OCI-LY7 (cell line): ENCODE measurements around the gene KRTAP3-3. TPM values are rescaled to one million over a fixed set of nuclear protein-coding genes. Genes with fewer than 3 reads are reported as not detected.

Source experiments
- BruUV-seq: library from RNA; stranded (reverse); fragments of 400-500 nt; replicated peaks from 2 replicates; lab custom pipeline; 2021; lab: Mats Ljungman, UMichigan
- CTCF ChIA-PET: fragments of 300-600 bp; sonication (Branson Sonifier 250); formaldehyde crosslinking; loops from one replicate; lab custom pipeline; 2022; ENCODE audit warnings: antibody characterized with exemption; ENCODE audit not compliant: unreplicated experiment; lab: Charles Lee
- POLR2A ChIA-PET: fragments of 300-600 bp; sonication (Branson Sonifier 250); formaldehyde crosslinking; loops from one replicate; lab custom pipeline; 2022; ENCODE audit warnings: antibody characterized with exemption; lab: Charles Lee
- DNase-seq: peaks from one replicate; pipeline ENCODE4 v3.0.0-alpha.2; 2015; ENCODE audit warnings: low spot score
- H2AFZ ChIP-seq: fragments of 200-600 bp; sonication (generic), shearing (Covaris generic); 2 replicates; pipeline ENCODE4 v1.6.1; 2014; ENCODE audit warnings: mild to moderate bottlenecking, antibody characterized with exemption, low read length, moderate library complexity
- H3K27ac ChIP-seq: fragments of 200-600 bp; sonication (generic); 2 replicates; pipeline ENCODE4 v1.5.1; 2014; ENCODE audit warnings: mixed run types, low read depth, mild to moderate bottlenecking, moderate library complexity, low read length, inconsistent platforms; ENCODE audit not compliant: poor library complexity, severe bottlenecking
- H3K36me3 ChIP-seq: fragments of 200-600 bp; sonication (generic); 2 replicates; pipeline ENCODE4 v1.6.1; 2014; ENCODE audit warnings: mild to moderate bottlenecking, antibody characterized with exemption, low read length, moderate library complexity, mixed read lengths; ENCODE audit not compliant: insufficient read depth
- H3K4me1 ChIP-seq: fragments of 200-600 bp; sonication (generic); 2 replicates; pipeline ENCODE4 v1.5.1; 2014; ENCODE audit warnings: mild to moderate bottlenecking, low read length; ENCODE audit not compliant: insufficient read depth, poor library complexity, severe bottlenecking
- H3K4me2 ChIP-seq: fragments of 200-600 bp; sonication (generic); 2 replicates; pipeline ENCODE4 v1.6.1; 2014; ENCODE audit warnings: mild to moderate bottlenecking, low read length
- H3K4me3 ChIP-seq: fragments of 200-600 bp; sonication (generic); 2 replicates; pipeline ENCODE4 v1.5.1; 2014; ENCODE audit warnings: mild to moderate bottlenecking, low read depth, low read length; ENCODE audit not compliant: poor library complexity, severe bottlenecking
- H3K79me2 ChIP-seq: fragments of 200-600 bp; sonication (generic); 2 replicates; pipeline ENCODE4 v1.6.1; 2016; ENCODE audit warnings: low read depth, mild to moderate bottlenecking, low read length, moderate library complexity, mixed read lengths; ENCODE audit not compliant: insufficient read depth
- H3K9me2 ChIP-seq: fragments of 200-600 bp; sonication (generic); 2 replicates; pipeline ENCODE4 v1.6.1; 2016; ENCODE audit warnings: mild to moderate bottlenecking, low read length, mixed read lengths; ENCODE audit not compliant: insufficient read depth
- H3K9me3 ChIP-seq: fragments of 200-600 bp; sonication (generic); 2 replicates; pipeline ENCODE4 v1.6.1; 2014; ENCODE audit warnings: mild to moderate bottlenecking, mixed run types, low read length, mixed read lengths
- H4K20me1 ChIP-seq: fragments of 200-600 bp; sonication (generic); 2 replicates; pipeline ENCODE4 v1.6.1; 2014; ENCODE audit warnings: mild to moderate bottlenecking, antibody characterized with exemption, low read length, moderate library complexity, mixed read lengths; ENCODE audit not compliant: insufficient read depth
- EZH2phosphoT487 ChIP-seq: fragments of 200-600 bp; sonication (generic); IDR thresholded peaks from 2 replicates; pipeline ENCODE4 v1.6.1; 2018; ENCODE audit warnings: low read depth, borderline replicate concordance, mild to moderate bottlenecking, mixed run types, antibody characterized with exemption, low read length, moderate library complexity, mixed read lengths
- intact Hi-C: fragments of 100-400 bp; cut with micrococcal nuclease; formaldehyde crosslinking; loops from one replicate; pipeline ENCODE4 v1.10.0; 2022; ENCODE audit not compliant: unreplicated experiment
- total RNA-seq, 2 experiments: library from RNA; depleted of rRNA in 1 of 2; stranded (reverse); fragments of >200 nt in 1 of 2; shearing (Covaris generic) in 1 of 2; gene quantifications; 2 replicates each; pipeline ENCODE4 v1.2.3, GENCODE V29; 2014 to 2022
- TF ChIP-seq, protein P1 (sequence below): fragments of 200-600 bp; sonication (generic); conservative IDR thresholded peaks from 2 replicates; pipeline ENCODE4 v1.5.1; 2014; ENCODE audit warnings: mild to moderate bottlenecking, antibody characterized with exemption, low read length, moderate library complexity, mixed read lengths

Gene KRTAP3-3
- total RNA-seq, 2 experiments from 2014 or later: not detected

DNA sequence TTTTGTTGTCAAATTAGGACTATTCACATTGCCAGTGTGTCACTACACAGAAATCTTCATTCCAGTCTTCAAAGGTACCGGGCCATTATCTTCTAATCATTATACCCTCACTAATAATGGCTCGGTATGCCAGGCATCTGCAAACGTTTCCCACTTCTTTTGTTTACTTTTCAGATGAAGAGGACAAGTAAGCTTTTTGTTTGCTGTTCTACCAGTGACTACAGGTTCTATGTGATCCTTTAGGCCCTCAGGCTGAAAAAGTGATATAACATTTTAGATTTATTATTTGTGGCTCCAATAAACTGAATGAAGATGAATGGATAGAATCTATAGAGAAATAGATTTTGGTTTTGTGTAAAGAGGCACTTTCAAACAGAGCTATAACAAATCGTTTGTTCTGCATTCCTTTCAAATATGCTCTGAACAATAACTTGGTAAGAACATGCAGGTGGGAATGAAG is 15.4 kb upstream of the KRTAP3-3 start:
- ChIA-PET CTCF (no interaction called here), POLR2A (no interaction called here)
- Histone ChIP-seq H3K9me3 (no peaks in the 10 kb centered on the region), H3K4me1 (no peaks in the 10 kb centered on the region), H4K20me1 (no peaks in the 10 kb centered on the region), H3K27ac (no peak overlapping the region), H2AFZ (no peak overlapping the region), H3K4me2 (no peak overlapping the region), H3K9me2 (no peaks in the 10 kb centered on the region), H3K4me3 (no peak overlapping the region), H3K36me3 (no peaks in the 10 kb centered on the region), H3K79me2 (no peaks in the 10 kb centered on the region)
- intact Hi-C loops: no loop called here
- DNase-seq: no peak
- no TSS peak for BruUV-seq
- TF ChIP-seq EZH2phosphoT487: no peak
- TF ChIP-seq, protein P1, sequence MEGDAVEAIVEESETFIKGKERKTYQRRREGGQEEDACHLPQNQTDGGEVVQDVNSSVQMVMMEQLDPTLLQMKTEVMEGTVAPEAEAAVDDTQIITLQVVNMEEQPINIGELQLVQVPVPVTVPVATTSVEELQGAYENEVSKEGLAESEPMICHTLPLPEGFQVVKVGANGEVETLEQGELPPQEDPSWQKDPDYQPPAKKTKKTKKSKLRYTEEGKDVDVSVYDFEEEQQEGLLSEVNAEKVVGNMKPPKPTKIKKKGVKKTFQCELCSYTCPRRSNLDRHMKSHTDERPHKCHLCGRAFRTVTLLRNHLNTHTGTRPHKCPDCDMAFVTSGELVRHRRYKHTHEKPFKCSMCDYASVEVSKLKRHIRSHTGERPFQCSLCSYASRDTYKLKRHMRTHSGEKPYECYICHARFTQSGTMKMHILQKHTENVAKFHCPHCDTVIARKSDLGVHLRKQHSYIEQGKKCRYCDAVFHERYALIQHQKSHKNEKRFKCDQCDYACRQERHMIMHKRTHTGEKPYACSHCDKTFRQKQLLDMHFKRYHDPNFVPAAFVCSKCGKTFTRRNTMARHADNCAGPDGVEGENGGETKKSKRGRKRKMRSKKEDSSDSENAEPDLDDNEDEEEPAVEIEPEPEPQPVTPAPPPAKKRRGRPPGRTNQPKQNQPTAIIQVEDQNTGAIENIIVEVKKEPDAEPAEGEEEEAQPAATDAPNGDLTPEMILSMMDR: no peak

DNA sequence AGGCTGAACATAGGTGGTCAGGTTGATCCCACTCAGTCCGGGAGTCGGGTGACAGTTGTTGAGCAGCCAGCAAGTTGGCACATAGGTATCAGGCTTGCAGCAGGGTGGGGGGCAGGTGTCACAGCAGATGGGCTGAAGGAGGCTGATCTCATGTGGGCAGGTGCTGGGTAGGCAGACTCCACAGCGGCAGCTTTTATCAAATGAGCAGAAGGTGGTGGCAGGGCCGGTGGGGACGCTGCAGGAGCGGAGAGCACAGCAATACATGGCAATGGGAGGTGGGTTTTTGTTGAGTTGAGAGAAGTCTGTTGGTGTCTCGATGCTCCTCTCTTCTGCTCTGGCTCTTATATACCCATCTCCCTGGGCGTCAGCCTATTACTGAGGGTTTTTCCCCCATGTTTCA is 14.8 kb upstream of the KRTAP3-3 start, which contains the start of gene KRTAP3-1:
TSS of gene KRTAP3-1 (minus strand) at position 318 of the 400 bp plus-strand sequence. CDS start at position 264, 54 bp downstream.
- BruUV-seq: no TSS peak
- Histone ChIP-seq H3K4me2 (no peak within 1 kb of the TSS), H2AFZ (no peak within 1 kb of the TSS), H3K4me3 (no peak within 1 kb of the TSS), H3K4me1 (no peaks in the 10 kb centered on the region), H3K9me2 (no peaks in the 10 kb centered on the region), H4K20me1 (no peaks in the 10 kb centered on the region), H3K9me3 (no peaks in the 10 kb centered on the region), H3K36me3 (no peaks in the 10 kb centered on the region), H3K79me2 (no peaks in the 10 kb centered on the region), H3K27ac (no peak within 1 kb of the TSS)
- TF ChIP-seq, protein P1: no peak
- no peak for TF ChIP-seq EZH2phosphoT487
- CTCF ChIA-PET: no interaction called here
- intact Hi-C loops: no loop called here
- DNase-seq: no peak
- POLR2A ChIA-PET: no interaction called here

DNA sequence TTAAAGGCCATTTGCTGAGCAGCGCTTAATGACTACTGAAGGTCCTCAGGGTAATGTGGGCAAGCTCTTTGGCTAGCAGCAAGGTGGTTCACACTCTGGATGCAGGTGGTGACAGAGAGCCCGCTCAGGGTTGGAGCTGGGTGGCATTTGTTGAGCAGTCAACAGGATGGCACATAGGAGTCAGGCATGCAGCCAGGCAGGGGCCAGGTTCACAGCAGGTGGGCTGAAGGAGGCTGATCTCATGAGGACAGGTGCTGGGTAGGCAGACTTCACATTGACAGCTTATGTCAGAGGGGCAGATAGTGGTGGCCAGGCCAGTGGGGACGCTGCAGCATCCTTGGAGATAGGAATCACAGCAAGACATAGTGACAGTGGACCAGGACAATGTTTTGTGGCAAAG is 10.4 kb upstream of the KRTAP3-3 start:
- H3K27ac ChIP-seq: no peak overlapping the region
- H3K4me2 ChIP-seq: no peak overlapping the region
- BruUV-seq: no TSS peak
- no peaks in the 10 kb centered on the region for H4K20me1 ChIP-seq
- H3K4me3 ChIP-seq: no peak overlapping the region
- DNase-seq: no peak
- intact Hi-C loops: no loop called here
- H3K36me3 ChIP-seq: no peaks in the 10 kb centered on the region
- H3K9me2 ChIP-seq: no peaks in the 10 kb centered on the region
- ChIA-PET CTCF (no interaction called here), POLR2A (no interaction called here)
- no peaks in the 10 kb centered on the region for H3K4me1 ChIP-seq
- no peak for TF ChIP-seq EZH2phosphoT487
- TF ChIP-seq, protein P1: no peak
- H3K79me2 ChIP-seq: no peaks in the 10 kb centered on the region
- no peak overlapping the region for H2AFZ ChIP-seq
- no peaks in the 10 kb centered on the region for H3K9me3 ChIP-seq
